Panc1 (cell line): Measurements from ENCODE around the gene ABL1.

Source experiments
- POLR2AphosphoS5 ChIP-seq: IDR thresholded peaks from 2 replicates; pipeline ENCODE4 v1.6.1; 2012; ENCODE audit warnings: mild to moderate bottlenecking, low read depth, low read length, moderate library complexity
- TF ChIP-seq, protein P1 (sequence below): fragments of 450-650 bp; IDR thresholded peaks from 2 replicates; pipeline ENCODE4 v1.5.1; 2017; ENCODE audit warnings: mild to moderate bottlenecking

DNA sequence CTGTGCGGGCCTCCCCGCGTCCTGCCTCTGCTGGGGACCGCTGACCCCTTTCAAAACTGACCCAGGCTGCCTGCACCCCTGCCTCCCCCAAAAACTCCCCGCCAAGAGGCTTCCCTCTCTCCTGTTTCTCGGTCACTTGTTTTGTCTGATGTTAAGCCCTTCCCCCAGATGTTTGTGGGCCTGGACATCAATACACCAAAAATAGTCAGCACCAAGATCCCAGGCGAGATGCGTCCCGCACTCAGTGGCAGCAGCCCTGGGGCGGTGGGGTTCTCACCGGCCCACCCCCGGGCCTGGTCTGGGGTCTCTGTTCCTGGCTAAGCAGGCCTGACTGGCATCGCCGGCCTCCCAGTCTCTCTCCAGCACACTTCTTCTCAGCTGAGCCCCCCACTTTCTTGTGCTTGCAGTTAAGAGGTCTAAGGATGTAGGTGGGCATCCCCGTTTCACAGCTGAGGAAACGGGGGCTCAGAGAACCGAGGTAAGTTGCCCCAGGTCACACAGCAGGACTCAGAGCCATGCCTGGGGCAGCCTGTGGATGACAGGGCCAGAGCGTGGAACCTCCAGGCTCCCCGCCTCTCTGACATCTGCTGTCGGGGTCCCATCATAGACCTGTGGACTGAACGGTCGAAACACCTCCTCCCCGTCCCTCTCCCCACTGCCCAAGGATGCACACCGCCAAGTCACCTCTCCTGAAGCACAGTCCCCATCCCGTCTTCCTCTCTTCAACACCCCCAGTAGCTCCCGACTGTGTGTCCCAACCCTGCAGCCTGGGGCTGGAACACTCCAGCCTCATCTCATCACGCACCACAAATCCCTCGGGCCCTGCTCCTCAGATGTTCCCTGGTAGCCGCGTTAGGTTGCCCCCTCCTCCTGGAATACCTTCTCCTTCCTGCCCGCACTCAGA is 87.2 kb downstream of the ABL1 start:
- TF ChIP-seq, protein P1, sequence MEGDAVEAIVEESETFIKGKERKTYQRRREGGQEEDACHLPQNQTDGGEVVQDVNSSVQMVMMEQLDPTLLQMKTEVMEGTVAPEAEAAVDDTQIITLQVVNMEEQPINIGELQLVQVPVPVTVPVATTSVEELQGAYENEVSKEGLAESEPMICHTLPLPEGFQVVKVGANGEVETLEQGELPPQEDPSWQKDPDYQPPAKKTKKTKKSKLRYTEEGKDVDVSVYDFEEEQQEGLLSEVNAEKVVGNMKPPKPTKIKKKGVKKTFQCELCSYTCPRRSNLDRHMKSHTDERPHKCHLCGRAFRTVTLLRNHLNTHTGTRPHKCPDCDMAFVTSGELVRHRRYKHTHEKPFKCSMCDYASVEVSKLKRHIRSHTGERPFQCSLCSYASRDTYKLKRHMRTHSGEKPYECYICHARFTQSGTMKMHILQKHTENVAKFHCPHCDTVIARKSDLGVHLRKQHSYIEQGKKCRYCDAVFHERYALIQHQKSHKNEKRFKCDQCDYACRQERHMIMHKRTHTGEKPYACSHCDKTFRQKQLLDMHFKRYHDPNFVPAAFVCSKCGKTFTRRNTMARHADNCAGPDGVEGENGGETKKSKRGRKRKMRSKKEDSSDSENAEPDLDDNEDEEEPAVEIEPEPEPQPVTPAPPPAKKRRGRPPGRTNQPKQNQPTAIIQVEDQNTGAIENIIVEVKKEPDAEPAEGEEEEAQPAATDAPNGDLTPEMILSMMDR: no peak
- TF ChIP-seq POLR2AphosphoS5: no peak
